ENCODE measurements around the gene EIF4G3. TPM values are rescaled to one million over a fixed set of nuclear protein-coding genes. Genes with fewer than 3 reads are reported as not detected.

The EIF4G3 gene
- polyA plus RNA-seq, 1 of the 3 experiments (the other 2 are of a cell fraction) = 32.0 TPM

- H3K27ac ChIP-seq (ENCODE audit: low read depth in 2 of 2, low read length in 1 of 2) = no peak overlapping the region
- H3K79me2 ChIP-seq (ENCODE audit: insufficient read depth) = peaks cover 69% of the 10 kb centered on the region
- no peak overlapping the region for H3K9ac ChIP-seq
- H3K9me2 ChIP-seq = no peaks in the 10 kb centered on the region
- TF ChIP-seq REST (IDR thresholded peaks at IDR 0.05; ENCODE audit: low read depth, low read length) = no peak
- no peak for TF ChIP-seq GABPA (IDR thresholded peaks at IDR 0.05; ENCODE audit: low read depth)
- no peak for TF ChIP-seq TCF12 (IDR thresholded peaks at IDR 0.05)
- TF ChIP-seq RAD21 (IDR thresholded peaks at IDR 0.05; ENCODE audit: low read length) = no peak
- TF ChIP-seq SMC3 (IDR thresholded peaks at IDR 0.05; ENCODE audit: low read depth, low read length) = no peak
- no peak for TF ChIP-seq EZH2phosphoT487 (IDR thresholded peaks at IDR 0.05; ENCODE audit: borderline replicate concordance, low read depth)
- TF ChIP-seq SIN3A (IDR thresholded peaks at IDR 0.05; ENCODE audit: borderline replicate concordance, low read depth, low read length) = no peak
- TF ChIP-seq IRF3 (IDR thresholded peaks at IDR 0.05; ENCODE audit: low read depth, low read length) = no peak
- TF ChIP-seq TAF1 (IDR thresholded peaks at IDR 0.05; ENCODE audit: borderline replicate concordance, low read depth, low read length) = no peak
- no peak for TF ChIP-seq NRF1 (IDR thresholded peaks at IDR 0.05; ENCODE audit: low read depth, low read length)
- no peak for TF ChIP-seq USF1 (IDR thresholded peaks at IDR 0.05; ENCODE audit: borderline replicate concordance, low read depth)
- TF ChIP-seq PBX3 (IDR thresholded peaks at IDR 0.05) = no peak
- no peak for TF ChIP-seq EP300 (IDR thresholded peaks at IDR 0.05; ENCODE audit: borderline replicate concordance in 1 of 2, low read depth in 1 of 2, low read length in 1 of 2)
- TF ChIP-seq FOSL2 (IDR thresholded peaks at IDR 0.05; ENCODE audit: borderline replicate concordance, low read depth) = no peak
- TF ChIP-seq FOXM1 (IDR thresholded peaks at IDR 0.05; ENCODE audit: low read depth) = no peak
- ChIA-PET POLR2A (no interaction called here), CTCF (no interaction called here)
- H3K4me3 ChIP-seq (ENCODE audit: low read depth in 2 of 2, low read length in 1 of 2) = no peak overlapping the region
- no peaks in the 10 kb centered on the region for H3K9me3 ChIP-seq
- no peaks in the 10 kb centered on the region for H3K27me3 ChIP-seq (ENCODE audit: insufficient read depth)
- peaks cover 0 to 4% of the 10 kb centered on the region in 2 experiments for H3K36me3 ChIP-seq (replicated peaks in 1 of 2; ENCODE audit: control insufficient read depth in 1 of 2, insufficient read depth in 2 of 2, low read length in 1 of 2)
- peaks cover 16% of the 10 kb centered on the region for H4K20me1 ChIP-seq (ENCODE audit: insufficient read depth)
- H2AFZ ChIP-seq (ENCODE audit: low read depth) = no peak overlapping the region
- 97% methylated on average over 3 of the region's 3 CpGs for WGBS (ENCODE audit: low lambda C conversion rate)
- H3F3A ChIP-seq (replicated peaks; ENCODE audit: insufficient read depth) = peaks cover 20% of the 10 kb centered on the region
- H3K4me2 ChIP-seq = no peak overlapping the region
- peaks cover 11 to 15% of the 10 kb centered on the region in 2 experiments for H3K4me1 ChIP-seq (ENCODE audit: control insufficient read depth in 1 of 2, insufficient read depth in 2 of 2, low read depth in 1 of 2, low read length in 1 of 2)
- DNase-seq = no peak
Measured at GRCh38 chr1:21020151-21020550, 156.5 kb downstream of the EIF4G3 start.
